DMS79 treated with DMSO at 0.1 percent for 48 hours (cell line): ENCODE results near the gene PSMB9.

Experiments
- DNase-seq: peaks from one replicate; lab custom pipeline; 2025; lab: John Stamatoyannopoulos, UW

Gene PSMB9

GRCh38 chr6:32840604-32841246 is 13.3 kb upstream of the PSMB9 start:
- no peak for DNase-seq

- DNase-seq, result no peak
Observed at GRCh38 chr6:32842021-32842650, 11.9 kb upstream of the PSMB9 start.

- DNase-seq, result no peak
Observed at GRCh38 chr6:32842690-32843089, 11.3 kb upstream of the PSMB9 start.

- peak; percentile 70 for DNase-seq
Observed at GRCh38 chr6:32843331-32843978, 10.5 kb upstream of the PSMB9 start.

GRCh38 chr6:32843979-32844838 is 9.8 kb upstream of the PSMB9 start, which contains the start of gene PSMB8:
TSS of gene PSMB8 (minus strand) at chr6:32844047. CDS start at chr6:32843996, 51 bp downstream.
- peak; percentile 98 for DNase-seq

GRCh38 chr6:32844839-32845383 is 9.1 kb upstream of the PSMB9 start:
- DNase-seq, result peak; percentile 42

- DNase-seq, result peak; percentile 33
Observed at GRCh38 chr6:32845384-32845884, 8.6 kb upstream of the PSMB9 start.

GRCh38 chr6:32847004-32847403 is 7.0 kb upstream of the PSMB9 start:
- DNase-seq, result no peak

GRCh38 chr6:32847795-32848194 is 6.2 kb upstream of the PSMB9 start:
- no peak for DNase-seq

GRCh38 chr6:32849126-32849525 is 4.9 kb upstream of the PSMB9 start:
- DNase-seq, result no peak

- DNase-seq, result no peak
Observed at GRCh38 chr6:32851025-32851424, 3.0 kb upstream of the PSMB9 start.

- peak; percentile 31 for DNase-seq
Observed at GRCh38 chr6:32852018-32852843, 1.8 kb upstream of the PSMB9 start.

GRCh38 chr6:32852844-32853540 is 1.0 kb upstream of the PSMB9 start:
- DNase-seq, result peak; percentile 35

GRCh38 chr6:32854376-32855178 is 585 bp downstream of the PSMB9 start:
- peak; percentile 47 for DNase-seq

- DNase-seq, result no peak
Observed at GRCh38 chr6:32855467-32856174, 1.6 kb downstream of the PSMB9 start.

- no peak for DNase-seq
Observed at GRCh38 chr6:32857156-32857891, 3.3 kb downstream of the PSMB9 start.

GRCh38 chr6:32858194-32858593 is 4.2 kb downstream of the PSMB9 start:
- no peak for DNase-seq

- no peak for DNase-seq
Observed at GRCh38 chr6:32860674-32861073, 6.7 kb downstream of the PSMB9 start.
